Heart left ventricle (tissue), 13 donors: Measurements from ENCODE around the gene ASPSCR1.

ENCODE experiments used
- CTCF ChIP-seq, 12 donors: fragments of 200-600 bp; sonication (generic) in 4 of 12; IDR thresholded peaks; one replicate each; pipeline versions ENCODE4 v1.5.0 to v1.8.0; 2018 to 2022; ENCODE audit warnings: antibody characterized with exemption in 12 of 12, mild to moderate bottlenecking in 5 of 12
- POLR2A ChIP-seq, 2 donors: fragments of 450-650 bp; IDR thresholded peaks; one replicate each; pipeline ENCODE4 v1.6.1; 2017; ENCODE audit warnings: antibody characterized with exemption in 2 of 2, mild to moderate bottlenecking in 2 of 2, moderate library complexity in 2 of 2
- donor health status: ischemic (EF 13 %, LVEDD 7.1; RV severe dilation, severe dysfunction).
- donor health status: DM: no; HTN: yes; CAD: no.
- donor health status: DM: no; HTN: no; CAD: no.
- donor health status: ischemic (EF 25% LVEDD 6.9; RV normal size, moderate dysfunction).
- donor health status: ischemic (EF 25% LVEDD 5.7; RV mildly dilated, moderate dysfunction).
- donor health status: ischemic (EF 35%, LVEDD 5.7; RV mildly dilated, moderate dysfunction).
- donor health status: nonischemic (EF 11% LVEDD 7.7; RV severe dilation, severe dysfunction).
- donor health status: DM: yes; HTN: yes; CAD: no.
- donor health status: PGD.
- donor health status: ischemic (EF 29% LVEDD 5.4; RV normal size, mild dysfunction).
- donor health status: nonischemic (EF 23%, LVEDD 6.1; RV moderate dilation, normal function).

DNA sequence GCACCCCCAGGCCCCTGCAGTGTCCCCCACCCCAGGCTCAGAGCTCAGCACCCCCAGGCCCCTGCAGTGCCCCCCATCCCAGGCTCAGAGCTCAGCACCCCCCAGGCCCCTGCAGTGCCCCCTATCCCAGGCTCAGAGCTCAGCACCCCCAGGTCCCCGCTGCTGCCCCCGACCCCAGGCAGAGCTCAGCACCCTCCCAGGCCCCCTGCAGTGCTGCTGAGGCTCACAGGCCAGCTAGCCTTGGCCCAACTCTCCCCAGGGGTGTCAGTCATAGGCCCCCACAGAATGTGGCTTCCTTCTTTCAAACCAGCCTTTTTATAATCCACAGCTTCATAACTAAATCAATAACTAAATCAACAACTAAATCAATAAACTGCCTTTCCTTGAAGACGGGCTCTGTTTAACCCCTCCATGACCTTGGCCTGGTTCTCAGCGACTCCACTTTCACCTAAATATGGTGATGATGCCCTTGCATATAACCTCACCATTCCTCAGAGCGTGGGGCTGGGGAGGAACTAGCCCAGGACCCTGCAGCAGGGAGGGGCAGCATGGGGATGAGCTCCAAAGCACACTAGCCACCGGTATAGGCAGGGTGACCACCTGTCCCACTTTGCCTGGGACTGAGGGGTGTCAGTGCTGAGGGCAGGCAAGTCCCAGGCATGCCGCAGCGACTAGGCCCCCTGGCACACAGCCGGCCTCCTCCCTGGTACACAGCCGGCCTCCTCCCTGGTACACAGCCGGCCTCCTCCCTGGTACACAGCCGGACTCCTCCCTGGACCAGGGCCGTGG lies 21.5 kb upstream of the ASPSCR1 start:
- TF ChIP-seq CTCF (IDR thresholded peaks at IDR 0.05): no peak
- TF ChIP-seq POLR2A (IDR thresholded peaks at IDR 0.05): no peak
